ENCODE measurements around the gene APOB. TPM values are rescaled to one million over a fixed set of nuclear protein-coding genes. Genes with fewer than 3 reads are reported as not detected.

The APOB gene
- total and polyA plus RNA-seq, 2 of the 8 experiments (the other 6 are each of a cell fraction or from before 2014, with no cell fraction given), result 0.15 to 0.61 TPM

DNA sequence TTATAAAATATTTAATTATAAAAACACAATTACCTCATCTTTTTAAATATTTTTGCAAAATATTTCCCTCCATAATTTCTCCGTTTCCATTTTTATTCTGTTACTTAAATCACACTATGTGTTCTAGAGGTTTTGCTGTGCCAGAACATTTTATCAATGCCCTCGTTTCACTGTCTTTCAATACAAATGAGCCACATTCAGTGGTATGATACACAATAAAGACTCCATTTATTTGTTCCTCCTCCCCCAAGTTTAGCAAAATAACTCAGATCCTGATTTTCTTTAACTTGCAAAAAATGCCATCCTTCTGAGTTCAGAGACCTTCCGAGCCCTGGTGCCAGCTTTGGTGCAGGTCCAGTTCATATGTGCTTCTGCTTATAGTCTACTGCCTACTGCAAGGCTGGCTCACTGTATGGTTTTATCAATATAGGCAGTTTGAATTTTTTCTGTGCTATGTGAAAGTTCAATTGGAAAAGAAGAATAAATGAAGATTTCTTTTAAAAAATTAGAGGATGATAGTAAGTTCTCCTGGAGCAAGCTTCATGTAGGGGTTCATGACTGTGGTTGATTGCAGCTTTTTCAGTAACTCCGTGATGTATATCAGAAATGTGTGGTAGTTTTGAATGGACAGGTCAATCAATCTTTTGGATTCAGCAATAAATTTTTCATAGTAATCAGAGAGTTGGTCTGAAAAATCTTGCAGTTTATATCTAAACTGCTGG lies 42.5 kb downstream of the APOB start:
- no peaks in the 10 kb centered on the region for H3K79me1 ChIP-seq (ENCODE audit: low read depth, low read length)
- no peaks in the 10 kb centered on the region; a peak in 1 of 4 replicates for H3K9me3 ChIP-seq (ENCODE audit: insufficient read depth in 2 of 2, low read depth in 1 of 2, low read length in 1 of 2)
- H3K4me3 ChIP-seq (ENCODE audit: extremely low read depth in 1 of 4, insufficient read depth in 2 of 4, low read depth in 3 of 4, low read length in 4 of 4), result no peak overlapping the region
- H2BK15ac ChIP-seq (ENCODE audit: low read length), result no peak overlapping the region
- H2BK5ac ChIP-seq (ENCODE audit: low read depth, low read length), result no peak overlapping the region
- no peak overlapping the region for H4K91ac ChIP-seq (replicated peaks; ENCODE audit: insufficient read length, low read length)
- H4K5ac ChIP-seq (ENCODE audit: insufficient read length, low read depth, low read length), result no peak overlapping the region
- CTCF ChIA-PET (ENCODE audit: partially characterized antibody), result interaction anchor here (0.6 to 1.0 kb wide), 2 partner anchors 272 to 340 kb away, joined by 4 to 5 read pairs; no protein-coding TSS in a partner anchor
- no peak overlapping the region for H2BK20ac ChIP-seq (ENCODE audit: low read length)
- no peaks in the 10 kb centered on the region for H3K36me3 ChIP-seq (ENCODE audit: control insufficient read depth in 2 of 4, insufficient read depth in 4 of 4, low read length in 3 of 4)
- H3K23ac ChIP-seq (ENCODE audit: insufficient read length), result no peak overlapping the region
- no peak overlapping the region for H4K8ac ChIP-seq (ENCODE audit: extremely low read depth, insufficient read depth, low read length)
- 86 to 100% methylated on average over 1 to 4 of the region's 4 CpGs for WGBS, 2 experiments (ENCODE audit: extremely low coverage in 1 of 2, insufficient coverage in 1 of 2, insufficient read length in 1 of 2, insufficient replicate concordance in 2 of 2, low coverage in 1 of 2, low lambda C conversion rate in 2 of 2, missing lambda C conversion rate in 1 of 2)
- H2AFZ ChIP-seq (ENCODE audit: low read length), result no peak overlapping the region
- no peaks in the 10 kb centered on the region for H3K4me1 ChIP-seq (replicated peaks in 1 of 4; ENCODE audit: control insufficient read depth in 3 of 4, insufficient read depth in 4 of 4, low read length in 3 of 4)
- no peaks in the 10 kb centered on the region for H4K20me1 ChIP-seq (replicated peaks in 1 of 2; ENCODE audit: control insufficient read depth in 1 of 2, insufficient read depth in 2 of 2, low read length in 2 of 2)
- H3K23me2 ChIP-seq (ENCODE audit: low read depth, low read length), result peaks cover 2% of the 10 kb centered on the region; the same call in 1 of the 2 replicates
- no peaks in the 10 kb centered on the region for H3K27me3 ChIP-seq (replicated peaks in 1 of 4; ENCODE audit: control insufficient read depth in 3 of 4, extremely low read depth in 1 of 4, insufficient read depth in 3 of 4, low read length in 3 of 4)
- FAIRE-seq (no peak), DNase-seq (ENCODE audit: low read depth in 1 of 2, low spot score in 2 of 2) (no peak)
- no peak overlapping the region for H2BK12ac ChIP-seq (ENCODE audit: low read depth, low read length)
- no peak overlapping the region for H3K18ac ChIP-seq (ENCODE audit: extremely low read depth, low read length)
- H3K4ac ChIP-seq (replicated peaks; ENCODE audit: insufficient read length, low read depth, low read length), result no peak overlapping the region
- H3K56ac ChIP-seq (replicated peaks; ENCODE audit: insufficient read length, low read depth, low read length), result no peak overlapping the region
- H2BK120ac ChIP-seq (replicated peaks; ENCODE audit: low read depth, low read length), result no peak overlapping the region
- H2AK5ac ChIP-seq (ENCODE audit: low read depth, low read length), result no peak overlapping the region
- H3K9ac ChIP-seq (replicated peaks in 1 of 4; ENCODE audit: extremely low read depth in 1 of 4, low read depth in 3 of 4, low read length in 3 of 4), result no peak overlapping the region
- H3K79me2 ChIP-seq (ENCODE audit: control insufficient read depth in 1 of 2, insufficient read depth in 2 of 2, low read length in 2 of 2), result no peaks in the 10 kb centered on the region
- no peak overlapping the region for H3K14ac ChIP-seq (ENCODE audit: insufficient read length)
- H3K27ac ChIP-seq (ENCODE audit: low read depth, low read length), result no peak overlapping the region
- POLR2A ChIA-PET (ENCODE audit: partially characterized antibody), result no interaction called here
- no peak overlapping the region for H3K4me2 ChIP-seq (ENCODE audit: insufficient read depth in 1 of 2, low read depth in 2 of 2, low read length in 2 of 2)
- TF ChIP-seq TAF7 (optimal IDR thresholded peaks at IDR 0.05; ENCODE audit: borderline replicate concordance, low read depth, low read length) (no peak), KDM5A (IDR thresholded peaks at IDR 0.05; ENCODE audit: low read length) (no peak), CHD2 (IDR thresholded peaks at IDR 0.05; ENCODE audit: low read length) (no peak), SIN3A (conservative IDR thresholded peaks at IDR 0.05 in 1 of 2, IDR thresholded peaks at IDR 0.05 in 1 of 2; ENCODE audit: low read depth in 1 of 2, low read length in 2 of 2) (no peak), BACH1 (IDR thresholded peaks at IDR 0.05; ENCODE audit: low read length) (no peak), RAD21 (IDR thresholded peaks at IDR 0.05 in 1 of 2, conservative IDR thresholded peaks at IDR 0.05 in 1 of 2; ENCODE audit: low read depth in 2 of 2, low read length in 2 of 2) (no peak), SIX5 (IDR thresholded peaks at IDR 0.05; ENCODE audit: low read depth, low read length) (no peak), HDAC6 (IDR thresholded peaks at IDR 0.05; ENCODE audit: low read depth, low read length) (no peak)
- TF ChIP-seq, protein P1, sequence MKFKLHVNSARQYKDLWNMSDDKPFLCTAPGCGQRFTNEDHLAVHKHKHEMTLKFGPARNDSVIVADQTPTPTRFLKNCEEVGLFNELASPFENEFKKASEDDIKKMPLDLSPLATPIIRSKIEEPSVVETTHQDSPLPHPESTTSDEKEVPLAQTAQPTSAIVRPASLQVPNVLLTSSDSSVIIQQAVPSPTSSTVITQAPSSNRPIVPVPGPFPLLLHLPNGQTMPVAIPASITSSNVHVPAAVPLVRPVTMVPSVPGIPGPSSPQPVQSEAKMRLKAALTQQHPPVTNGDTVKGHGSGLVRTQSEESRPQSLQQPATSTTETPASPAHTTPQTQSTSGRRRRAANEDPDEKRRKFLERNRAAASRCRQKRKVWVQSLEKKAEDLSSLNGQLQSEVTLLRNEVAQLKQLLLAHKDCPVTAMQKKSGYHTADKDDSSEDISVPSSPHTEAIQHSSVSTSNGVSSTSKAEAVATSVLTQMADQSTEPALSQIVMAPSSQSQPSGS (IDR thresholded peaks at IDR 0.05; ENCODE audit: low read length), result no peak
- TF ChIP-seq, protein P2, sequence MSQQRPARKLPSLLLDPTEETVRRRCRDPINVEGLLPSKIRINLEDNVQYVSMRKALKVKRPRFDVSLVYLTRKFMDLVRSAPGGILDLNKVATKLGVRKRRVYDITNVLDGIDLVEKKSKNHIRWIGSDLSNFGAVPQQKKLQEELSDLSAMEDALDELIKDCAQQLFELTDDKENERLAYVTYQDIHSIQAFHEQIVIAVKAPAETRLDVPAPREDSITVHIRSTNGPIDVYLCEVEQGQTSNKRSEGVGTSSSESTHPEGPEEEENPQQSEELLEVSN (IDR thresholded peaks at IDR 0.05), result no peak

Measured in H1 (cell line).